Hepatocyte (in vitro differentiated cells): ENCODE results near the gene VAV2.

ENCODE experiments used
- CTCF ChIP-seq: fragments of 200-600 bp; sonication (generic); IDR thresholded peaks from 2 replicates; pipeline ENCODE4 v1.5.1; 2016; ENCODE audit warnings: antibody characterized with exemption, mild to moderate bottlenecking; ENCODE audit not compliant: poor library complexity
- EZH2 ChIP-seq: fragments of 200-600 bp; sonication (generic); IDR thresholded peaks from 2 replicates; pipeline ENCODE4 v1.6.1; 2016; ENCODE audit warnings: antibody characterized with exemption, mild to moderate bottlenecking, borderline replicate concordance
- EZH2phosphoT487 ChIP-seq: fragments of 200-600 bp; sonication (generic); IDR thresholded peaks from one replicate; pipeline ENCODE4 v1.6.1; 2018; ENCODE audit warnings: antibody characterized with exemption, mild to moderate bottlenecking, low read depth, moderate library complexity; ENCODE audit not compliant: unreplicated experiment, severe bottlenecking

- TF ChIP-seq CTCF (no peak), EZH2phosphoT487 (no peak), EZH2 (no peak)
Observed at GRCh38 chr9:133791735-133792649, 200.1 kb downstream of the VAV2 start.
